Measurements from ENCODE around the gene MEIS1. TPM values are rescaled to one million over a fixed set of nuclear protein-coding genes. Genes with fewer than 3 reads are reported as not detected.

The MEIS1 gene
- total and polyA plus RNA-seq, 2 experiments from 2014 or later: 0.16 to 0.28 TPM

DNA sequence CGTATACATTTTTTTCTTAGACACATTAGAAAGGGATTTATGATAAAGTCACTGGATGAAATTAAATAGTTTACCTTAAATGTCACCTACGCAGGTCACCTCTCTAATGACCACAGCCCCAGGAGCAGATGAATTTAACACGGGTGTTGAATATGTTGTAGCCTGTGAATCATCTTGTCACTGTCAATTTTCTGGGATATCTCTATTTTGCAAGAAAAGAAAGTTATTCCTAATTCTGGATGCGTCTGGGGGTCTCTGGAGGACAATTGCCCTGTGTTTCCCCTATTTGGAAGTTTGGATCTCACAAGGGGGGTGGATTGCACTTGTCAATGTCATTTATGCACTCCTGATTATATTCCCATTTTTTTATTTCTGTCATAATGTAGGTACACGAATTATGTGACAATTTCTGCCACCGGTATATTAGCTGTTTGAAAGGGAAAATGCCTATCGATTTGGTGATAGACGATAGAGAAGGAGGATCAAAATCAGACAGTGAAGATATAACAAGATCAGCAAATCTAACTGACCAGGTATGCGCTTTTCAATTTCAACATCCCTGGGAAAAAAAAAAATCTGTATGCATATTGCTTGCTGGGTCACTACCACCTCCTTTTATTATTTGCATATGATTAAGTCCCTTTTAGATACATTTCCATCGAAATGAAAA is 7.7 kb downstream of the MEIS1 start (continued):
- TF ChIP-seq, protein P1, sequence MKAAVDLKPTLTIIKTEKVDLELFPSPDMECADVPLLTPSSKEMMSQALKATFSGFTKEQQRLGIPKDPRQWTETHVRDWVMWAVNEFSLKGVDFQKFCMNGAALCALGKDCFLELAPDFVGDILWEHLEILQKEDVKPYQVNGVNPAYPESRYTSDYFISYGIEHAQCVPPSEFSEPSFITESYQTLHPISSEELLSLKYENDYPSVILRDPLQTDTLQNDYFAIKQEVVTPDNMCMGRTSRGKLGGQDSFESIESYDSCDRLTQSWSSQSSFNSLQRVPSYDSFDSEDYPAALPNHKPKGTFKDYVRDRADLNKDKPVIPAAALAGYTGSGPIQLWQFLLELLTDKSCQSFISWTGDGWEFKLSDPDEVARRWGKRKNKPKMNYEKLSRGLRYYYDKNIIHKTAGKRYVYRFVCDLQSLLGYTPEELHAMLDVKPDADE (IDR thresholded peaks at IDR 0.05): no peak
- no peak for TF ChIP-seq STAT1 (IDR thresholded peaks at IDR 0.05; ENCODE audit: unreplicated experiment)

DNA sequence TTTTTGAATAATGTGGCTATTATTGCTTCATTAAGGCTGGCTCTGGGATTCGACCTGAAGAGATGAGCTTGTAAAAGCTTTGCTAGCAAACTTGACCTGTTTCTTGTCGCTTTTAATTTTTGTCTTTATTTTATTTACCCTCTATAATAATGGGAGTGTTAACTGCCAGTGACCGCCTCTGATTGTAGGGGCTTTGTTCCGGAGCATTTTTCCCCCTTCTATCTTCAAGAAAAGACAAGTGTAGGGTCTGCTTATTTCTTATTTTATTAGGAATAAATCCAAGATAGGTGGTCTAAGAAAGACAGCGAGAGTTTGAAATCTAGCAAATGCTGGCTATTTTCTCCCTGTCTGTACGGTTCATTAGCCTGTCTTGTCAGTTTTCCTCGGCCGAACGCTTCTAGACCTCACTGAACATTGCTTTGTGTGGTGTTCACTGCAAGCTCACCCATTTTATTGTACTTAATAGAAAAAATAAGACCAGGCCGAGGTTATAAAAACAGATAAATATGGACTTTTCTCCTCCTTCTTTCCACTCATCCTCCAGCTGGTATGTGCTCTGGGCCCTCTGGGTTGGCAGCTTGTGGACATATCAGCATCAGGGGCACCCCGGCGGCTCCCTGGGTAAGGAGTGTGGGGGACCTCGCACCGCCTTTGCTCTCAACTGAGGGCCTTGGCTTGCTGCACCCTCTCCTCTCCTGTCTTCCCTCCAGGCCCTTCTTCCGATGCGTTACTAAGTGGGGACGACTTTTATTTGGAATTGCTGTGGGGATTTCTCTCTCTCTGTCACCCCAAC is 8.5 kb downstream of the MEIS1 start:
- peaks cover 100% of the 10 kb centered on the region for H3K27me3 ChIP-seq (ENCODE audit: insufficient read depth)
- peaks cover 85% of the 10 kb centered on the region for H3K4me1 ChIP-seq (ENCODE audit: insufficient read depth)
- H3K4me3 ChIP-seq: peak overlapping the region; percentile 59
- TF ChIP-seq STAT1 (IDR thresholded peaks at IDR 0.05; ENCODE audit: unreplicated experiment) (no peak), POLR2AphosphoS5 (IDR thresholded peaks at IDR 0.05; ENCODE audit: low read depth) (no peak), ZNF331 (CRISPR knock-in tag; IDR thresholded peaks at IDR 0.05; ENCODE audit: low read depth) (no peak), CREB1 (CRISPR knock-in tag; IDR thresholded peaks at IDR 0.05; ENCODE audit: low read depth) (no peak), EZH2phosphoT487 (IDR thresholded peaks at IDR 0.05; ENCODE audit: unreplicated experiment) (peak; percentile 53), NANOG (IDR thresholded peaks at IDR 0.05; ENCODE audit: borderline replicate concordance) (no peak), EZH2 (IDR thresholded peaks at IDR 0.05; ENCODE audit: low read depth, unreplicated experiment) (peak; percentile 87)
- TF ChIP-seq, protein P2, sequence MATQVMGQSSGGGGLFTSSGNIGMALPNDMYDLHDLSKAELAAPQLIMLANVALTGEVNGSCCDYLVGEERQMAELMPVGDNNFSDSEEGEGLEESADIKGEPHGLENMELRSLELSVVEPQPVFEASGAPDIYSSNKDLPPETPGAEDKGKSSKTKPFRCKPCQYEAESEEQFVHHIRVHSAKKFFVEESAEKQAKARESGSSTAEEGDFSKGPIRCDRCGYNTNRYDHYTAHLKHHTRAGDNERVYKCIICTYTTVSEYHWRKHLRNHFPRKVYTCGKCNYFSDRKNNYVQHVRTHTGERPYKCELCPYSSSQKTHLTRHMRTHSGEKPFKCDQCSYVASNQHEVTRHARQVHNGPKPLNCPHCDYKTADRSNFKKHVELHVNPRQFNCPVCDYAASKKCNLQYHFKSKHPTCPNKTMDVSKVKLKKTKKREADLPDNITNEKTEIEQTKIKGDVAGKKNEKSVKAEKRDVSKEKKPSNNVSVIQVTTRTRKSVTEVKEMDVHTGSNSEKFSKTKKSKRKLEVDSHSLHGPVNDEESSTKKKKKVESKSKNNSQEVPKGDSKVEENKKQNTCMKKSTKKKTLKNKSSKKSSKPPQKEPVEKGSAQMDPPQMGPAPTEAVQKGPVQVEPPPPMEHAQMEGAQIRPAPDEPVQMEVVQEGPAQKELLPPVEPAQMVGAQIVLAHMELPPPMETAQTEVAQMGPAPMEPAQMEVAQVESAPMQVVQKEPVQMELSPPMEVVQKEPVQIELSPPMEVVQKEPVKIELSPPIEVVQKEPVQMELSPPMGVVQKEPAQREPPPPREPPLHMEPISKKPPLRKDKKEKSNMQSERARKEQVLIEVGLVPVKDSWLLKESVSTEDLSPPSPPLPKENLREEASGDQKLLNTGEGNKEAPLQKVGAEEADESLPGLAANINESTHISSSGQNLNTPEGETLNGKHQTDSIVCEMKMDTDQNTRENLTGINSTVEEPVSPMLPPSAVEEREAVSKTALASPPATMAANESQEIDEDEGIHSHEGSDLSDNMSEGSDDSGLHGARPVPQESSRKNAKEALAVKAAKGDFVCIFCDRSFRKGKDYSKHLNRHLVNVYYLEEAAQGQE (IDR thresholded peaks at IDR 0.05; ENCODE audit: unreplicated experiment): no peak
- TF ChIP-seq, protein P3, sequence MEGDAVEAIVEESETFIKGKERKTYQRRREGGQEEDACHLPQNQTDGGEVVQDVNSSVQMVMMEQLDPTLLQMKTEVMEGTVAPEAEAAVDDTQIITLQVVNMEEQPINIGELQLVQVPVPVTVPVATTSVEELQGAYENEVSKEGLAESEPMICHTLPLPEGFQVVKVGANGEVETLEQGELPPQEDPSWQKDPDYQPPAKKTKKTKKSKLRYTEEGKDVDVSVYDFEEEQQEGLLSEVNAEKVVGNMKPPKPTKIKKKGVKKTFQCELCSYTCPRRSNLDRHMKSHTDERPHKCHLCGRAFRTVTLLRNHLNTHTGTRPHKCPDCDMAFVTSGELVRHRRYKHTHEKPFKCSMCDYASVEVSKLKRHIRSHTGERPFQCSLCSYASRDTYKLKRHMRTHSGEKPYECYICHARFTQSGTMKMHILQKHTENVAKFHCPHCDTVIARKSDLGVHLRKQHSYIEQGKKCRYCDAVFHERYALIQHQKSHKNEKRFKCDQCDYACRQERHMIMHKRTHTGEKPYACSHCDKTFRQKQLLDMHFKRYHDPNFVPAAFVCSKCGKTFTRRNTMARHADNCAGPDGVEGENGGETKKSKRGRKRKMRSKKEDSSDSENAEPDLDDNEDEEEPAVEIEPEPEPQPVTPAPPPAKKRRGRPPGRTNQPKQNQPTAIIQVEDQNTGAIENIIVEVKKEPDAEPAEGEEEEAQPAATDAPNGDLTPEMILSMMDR (conservative IDR thresholded peaks at IDR 0.05; ENCODE audit: low read depth in 2 of 2): no peak
- TF ChIP-seq, protein P1 (IDR thresholded peaks at IDR 0.05): no peak
- Mint-ChIP-seq H3K36me3 (ENCODE audit: low read depth) (no peaks in the 10 kb centered on the region), H3K9me3 (no peaks in the 10 kb centered on the region; the same call in 2 of the 3 replicates), H3K4me1 (peaks cover 50% of the 10 kb centered on the region), H3K27me3 (ENCODE audit: insufficient read depth, low read depth, poor library complexity) (peaks cover 91% of the 10 kb centered on the region), H3K27ac (no peak overlapping the region), H3K4me3 (peak overlapping the region; percentile 51; the same call in 2 of the 3 replicates)
- H3K79me2 ChIP-seq (replicated peaks; ENCODE audit: insufficient read depth): no peaks in the 10 kb centered on the region
- H3K9me2 ChIP-seq (ENCODE audit: insufficient read depth): no peaks in the 10 kb centered on the region
- H4K20me1 ChIP-seq (replicated peaks; ENCODE audit: insufficient read depth): peaks cover 14% of the 10 kb centered on the region
- no peaks in the 10 kb centered on the region for H3K36me3 ChIP-seq (ENCODE audit: insufficient read depth)
- H3K27ac ChIP-seq (ENCODE audit: low read depth): no peak overlapping the region
- DNase-seq (ENCODE audit: low spot score): peak; percentile 40
- peaks cover 22% of the 10 kb centered on the region for H3F3A ChIP-seq (replicated peaks; ENCODE audit: low read depth)
- H2AFZ ChIP-seq: no peak overlapping the region
- no peak for ATAC-seq
- peak overlapping the region; percentile 90 for H3K4me2 ChIP-seq
